ENCODE results near the gene TMEM45B.

GRCh38 chr11:129865701-129866100 lies 50.1 kb downstream of the TMEM45B start:
- TF ChIP-seq CTCF (IDR thresholded peaks at IDR 0.05) (no peak), POLR2A (IDR thresholded peaks at IDR 0.05) (no peak)

All from esophagus squamous epithelium (tissue), 4 donors.